ENCODE results near the gene PLA2G15.

PLA2G15 gene

DNA sequence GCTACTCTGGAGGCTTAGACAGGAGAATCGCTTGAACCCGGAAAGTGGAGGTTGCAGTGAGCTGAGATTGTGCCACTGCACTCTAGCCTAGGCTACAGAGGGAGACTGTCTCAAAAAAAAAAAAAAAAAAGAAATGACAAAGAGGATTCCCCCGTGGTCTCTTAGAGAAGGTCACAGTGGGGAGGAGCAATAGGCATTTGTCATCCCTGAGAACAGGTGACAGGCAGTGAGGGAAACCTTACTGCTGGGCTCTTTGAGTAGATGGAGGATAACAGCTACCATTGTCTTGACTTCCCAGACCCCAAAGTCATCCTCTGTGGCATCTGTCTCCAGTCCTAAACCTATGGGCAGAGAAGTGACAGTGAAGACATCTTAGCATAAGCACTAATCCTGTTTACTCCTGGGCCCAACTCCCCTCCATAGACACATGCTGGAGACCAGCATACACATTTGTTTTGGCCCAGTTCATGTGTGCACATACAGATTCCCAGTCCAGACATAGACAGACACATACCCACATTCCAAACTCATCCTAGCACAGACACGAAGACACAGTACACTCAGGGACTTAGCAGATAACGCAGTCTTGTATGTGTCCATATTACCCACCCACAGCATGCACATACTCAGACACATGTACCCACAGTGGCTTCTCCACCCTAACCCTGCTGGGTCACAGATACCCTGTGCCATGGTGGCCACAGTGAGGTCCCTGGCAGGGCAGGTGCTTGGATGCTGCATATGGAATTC is 11.9 kb upstream of the PLA2G15 start:
- no peak for DNase-seq

DNA sequence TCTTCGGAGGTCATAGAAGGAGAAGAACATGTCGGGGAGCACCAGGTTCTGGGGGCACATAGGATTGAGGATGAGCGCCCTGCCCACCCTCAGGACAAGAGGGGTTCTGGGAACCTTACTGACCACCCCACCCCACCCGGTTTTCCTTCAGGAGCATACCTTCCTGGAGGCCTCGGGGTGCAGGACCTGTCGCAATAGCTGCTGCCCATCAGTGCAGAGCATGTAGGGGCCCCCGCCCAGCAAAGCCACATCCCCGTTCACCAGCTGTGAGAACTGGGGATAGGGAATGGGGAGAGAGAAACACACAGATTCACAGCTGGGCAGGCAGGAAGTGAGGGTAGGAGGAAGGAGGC is 11.4 kb upstream of the PLA2G15 start:
- no peak for DNase-seq

- no peak for DNase-seq
Measured at GRCh38 chr16:68234188-68235107, 10.7 kb upstream of the PLA2G15 start.

- DNase-seq = no peak
Measured at GRCh38 chr16:68235108-68235886, 9.9 kb upstream of the PLA2G15 start.

- DNase-seq = no peak
Measured at GRCh38 chr16:68235887-68236136, 9.4 kb upstream of the PLA2G15 start, which contains the start of gene ESRP2. Gene ESRP2, minus strand, starts transcription at chr16:68236127. Its CDS starts 82 bp downstream, at chr16:68236045.

DNA sequence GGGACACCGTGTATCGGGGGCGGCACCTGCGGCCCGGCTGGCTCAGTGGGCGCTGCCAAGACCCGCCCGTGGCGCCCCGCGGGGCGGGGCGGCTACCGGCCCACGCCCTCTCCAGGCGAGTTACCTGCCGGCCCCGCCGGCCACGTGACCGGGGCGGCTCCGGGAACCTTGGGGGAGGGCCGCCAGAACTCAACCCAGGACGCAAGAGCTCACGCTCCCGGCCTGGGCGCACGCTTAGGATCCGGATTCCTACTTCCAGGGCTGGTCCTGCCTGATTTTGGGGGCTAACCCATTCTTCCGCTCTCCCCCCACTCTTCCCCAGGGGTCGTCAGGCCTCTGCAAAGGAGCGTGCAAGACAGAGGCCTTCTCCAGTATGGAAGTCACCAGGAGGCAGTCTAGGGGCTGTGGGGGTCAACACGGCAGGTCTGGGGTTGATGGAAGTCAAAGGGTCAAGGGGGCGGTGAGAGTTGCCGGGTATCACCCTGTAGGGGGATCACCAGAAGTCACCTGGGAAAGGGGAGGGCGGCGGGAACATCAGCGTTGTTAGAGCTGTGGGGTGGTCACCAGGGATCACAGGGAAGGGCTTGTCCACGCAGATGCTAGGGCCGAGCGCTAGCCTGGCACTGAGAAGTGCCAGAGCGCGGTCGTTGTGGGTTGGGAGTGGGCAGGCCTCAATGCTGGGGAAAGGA is 8.9 kb upstream of the PLA2G15 start:
- DNase-seq = no peak

DNA sequence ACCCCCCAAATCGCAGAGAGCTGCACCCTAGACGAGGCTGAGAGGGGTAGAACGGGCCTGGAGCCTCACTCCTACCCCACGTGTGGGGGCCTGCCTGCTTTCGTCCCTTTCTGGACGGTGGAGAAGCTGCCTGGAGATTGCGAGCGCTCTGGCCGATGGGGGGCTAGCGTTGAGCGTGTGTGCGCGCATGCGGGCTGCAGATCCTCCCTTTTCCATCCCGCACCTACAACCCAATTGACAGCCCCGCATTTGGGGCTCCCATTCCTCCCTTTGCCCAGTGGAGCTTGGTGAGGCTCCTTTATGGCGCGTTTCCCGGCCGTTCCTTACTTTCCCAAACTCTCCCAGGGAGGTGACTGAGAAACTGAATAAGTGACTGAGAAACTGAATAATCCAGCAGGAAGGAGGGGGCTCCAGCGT is 8.3 kb upstream of the PLA2G15 start:
- DNase-seq = no peak

DNA sequence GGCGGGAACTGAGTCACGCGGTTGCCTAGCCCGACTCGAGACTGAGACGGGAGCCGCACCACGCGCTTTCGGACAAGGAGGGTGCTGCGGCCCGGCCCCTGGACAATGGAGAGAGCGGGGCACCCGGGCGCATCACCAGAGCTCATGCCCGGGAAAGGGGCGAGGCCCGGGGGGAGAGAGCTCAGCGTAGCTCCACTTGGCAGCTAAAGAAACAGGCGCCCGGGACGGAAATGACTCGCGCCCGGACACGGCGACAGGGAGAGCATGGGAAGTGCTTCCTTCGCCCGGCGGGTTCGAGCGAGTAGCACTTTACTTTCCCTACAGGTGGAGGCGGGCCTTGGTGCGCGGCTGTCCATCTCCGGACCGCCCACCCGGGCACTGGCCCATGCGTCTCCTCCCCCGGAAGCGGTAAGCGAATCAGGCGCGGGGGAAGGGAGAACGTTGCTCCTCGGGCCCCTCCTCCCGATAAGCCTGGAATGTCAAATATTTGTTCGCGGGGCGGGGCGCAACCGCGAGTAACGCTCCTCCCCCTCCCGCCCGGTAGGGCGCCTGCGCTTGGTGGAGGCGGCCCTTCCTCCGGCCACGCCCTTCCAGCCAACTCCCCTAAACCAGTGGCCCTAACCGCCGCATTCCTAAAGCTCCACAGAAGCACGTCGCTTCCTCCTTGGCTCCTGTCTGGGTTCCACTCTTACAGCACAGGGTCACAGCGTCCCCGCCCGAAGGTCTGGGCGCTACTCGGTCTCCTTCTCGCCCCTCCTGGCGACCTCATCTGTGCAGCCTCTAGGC is 7.7 kb upstream of the PLA2G15 start:
- peak; percentile 98 for DNase-seq

DNA sequence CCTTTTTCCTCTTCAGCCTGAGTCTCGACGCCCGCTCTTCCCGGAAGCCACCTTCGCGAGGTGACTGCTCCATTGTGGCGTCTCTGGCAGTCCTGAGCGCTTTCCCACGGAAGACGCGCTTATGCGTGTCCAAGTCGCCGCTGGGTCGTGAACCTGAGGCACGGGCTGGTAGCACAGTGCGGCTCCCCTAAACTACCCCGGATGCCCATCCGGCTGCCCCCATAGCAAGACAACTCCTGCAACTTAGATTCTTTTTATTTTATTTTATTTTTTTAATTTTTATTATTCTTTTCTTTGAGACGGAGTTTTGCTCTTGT is 7.2 kb upstream of the PLA2G15 start:
- no peak for DNase-seq

DNA sequence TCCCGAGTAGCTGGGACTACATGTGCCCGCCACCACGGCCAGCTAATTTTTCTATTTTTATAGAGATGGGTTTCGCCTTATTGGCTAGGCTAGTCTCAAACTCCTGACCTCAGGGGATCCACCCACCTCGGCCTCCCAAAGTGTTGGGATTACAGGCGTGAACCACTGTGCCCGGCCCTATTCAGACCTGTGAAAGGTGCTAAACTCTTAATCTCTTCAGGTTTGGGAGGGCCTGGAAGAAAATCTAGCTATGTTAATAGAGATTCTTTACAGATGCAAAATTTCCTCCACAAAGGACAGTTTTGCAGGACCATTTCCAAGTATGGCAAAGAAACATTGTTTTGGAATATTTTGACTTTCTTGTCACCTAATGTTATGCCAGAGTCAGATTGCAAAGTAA is 3.1 kb upstream of the PLA2G15 start:
- DNase-seq = no peak

DNA sequence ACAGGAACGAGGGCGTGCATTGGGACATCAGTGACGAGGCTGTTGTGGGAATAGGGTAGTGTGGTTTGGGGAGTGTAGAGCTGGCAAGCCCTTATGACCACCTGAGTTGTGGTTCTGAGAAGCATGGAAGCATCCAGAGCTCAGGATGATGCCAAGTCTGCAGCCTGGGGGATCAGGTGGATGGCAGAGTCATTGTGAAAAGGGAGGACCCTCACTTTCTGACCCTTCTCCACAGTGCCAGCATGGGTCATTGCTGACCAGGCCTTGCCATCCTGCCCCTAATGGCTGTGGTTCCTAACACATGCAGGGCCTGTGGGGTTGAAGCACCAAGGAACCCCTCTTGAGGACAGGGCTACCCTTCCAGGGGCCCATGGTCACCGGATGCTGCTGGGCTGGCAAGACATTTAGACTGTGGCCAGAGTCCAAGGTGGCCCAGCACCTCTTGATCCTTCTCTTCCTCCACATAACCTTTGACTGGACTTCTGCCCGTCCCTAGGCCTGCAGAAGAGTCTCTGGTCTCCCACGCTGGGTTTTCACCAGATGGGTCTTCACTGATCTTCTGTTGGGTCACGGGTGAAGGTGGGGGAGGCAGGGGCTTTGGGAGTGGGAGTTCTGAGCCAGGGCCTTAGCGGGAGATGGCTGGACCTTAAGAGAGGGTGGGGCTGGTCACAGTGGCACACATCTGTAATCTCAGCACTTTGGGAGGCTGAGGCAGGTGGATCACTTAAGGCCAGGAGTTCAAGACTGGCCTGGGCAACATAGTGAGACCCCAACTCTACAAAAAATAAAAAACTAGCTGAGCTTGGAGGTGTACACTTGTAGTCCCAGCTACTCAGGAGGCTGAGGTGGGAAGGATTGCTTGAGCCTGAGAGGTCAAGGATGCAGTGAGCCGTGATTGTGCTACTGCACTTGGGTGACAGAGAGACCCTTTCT is 2.0 kb upstream of the PLA2G15 start:
- DNase-seq = no peak

DNA sequence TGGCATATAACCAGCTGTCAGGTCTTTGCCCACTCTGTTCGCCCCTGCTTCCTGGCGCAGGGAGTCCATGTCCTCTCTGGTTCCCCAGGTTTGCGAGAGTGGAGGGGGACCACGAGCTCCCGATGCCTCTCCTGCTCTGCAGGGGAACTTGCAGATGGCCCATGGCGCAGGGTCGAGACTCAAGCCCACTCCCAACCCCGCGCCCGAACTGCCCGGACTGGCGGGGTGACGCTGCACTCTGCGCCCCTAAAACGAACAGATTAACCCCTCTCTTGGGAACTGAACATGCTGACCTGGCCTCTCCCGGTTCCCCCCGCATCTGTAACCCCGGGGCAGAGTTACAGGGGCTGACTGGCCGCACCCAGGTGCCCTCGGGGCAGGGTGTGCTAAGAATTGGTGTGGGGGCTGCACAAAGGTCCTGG is 681 bp upstream of the PLA2G15 start:
- no peak for DNase-seq

DNA sequence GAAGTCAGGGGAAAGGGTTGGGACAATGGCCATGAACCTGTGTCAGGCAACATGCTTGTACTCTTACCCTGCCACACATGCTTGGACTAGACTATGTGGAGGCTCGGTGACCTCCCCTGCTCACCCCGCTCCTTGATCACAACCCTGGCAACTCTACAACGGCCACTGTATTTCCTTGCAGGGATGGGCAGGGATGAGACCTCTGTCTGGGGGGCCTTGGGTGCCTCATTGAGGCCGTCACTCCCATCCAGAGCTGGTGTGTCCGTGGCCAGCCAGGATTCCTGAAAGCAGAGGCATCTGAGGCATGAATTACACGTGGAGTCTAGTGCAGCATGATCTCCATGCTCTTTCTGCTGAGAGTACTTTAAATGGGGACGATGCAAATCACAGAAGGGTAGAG is 948 bp downstream of the PLA2G15 start:
- DNase-seq = no peak

DNA sequence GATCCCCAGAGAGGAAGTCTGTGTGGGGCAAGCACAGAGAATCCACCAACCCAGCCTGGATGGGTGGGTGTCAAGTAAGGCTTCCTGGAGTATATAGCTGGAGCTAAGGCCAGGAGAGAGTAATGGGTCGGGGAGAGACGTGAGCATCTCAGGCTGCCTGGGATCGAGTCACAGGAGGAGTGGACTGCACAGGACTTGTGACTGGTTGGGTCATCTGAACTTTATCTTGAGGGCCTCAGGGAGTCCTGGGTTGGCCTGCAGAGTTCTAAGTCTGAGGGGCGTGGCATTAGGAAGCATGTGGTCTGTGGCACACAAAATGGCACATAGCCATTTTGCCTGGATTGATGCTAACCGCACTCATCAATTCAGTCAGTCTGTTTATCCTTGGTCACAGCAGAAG is 1.5 kb downstream of the PLA2G15 start:
- DNase-seq = peak; percentile 59

DNA sequence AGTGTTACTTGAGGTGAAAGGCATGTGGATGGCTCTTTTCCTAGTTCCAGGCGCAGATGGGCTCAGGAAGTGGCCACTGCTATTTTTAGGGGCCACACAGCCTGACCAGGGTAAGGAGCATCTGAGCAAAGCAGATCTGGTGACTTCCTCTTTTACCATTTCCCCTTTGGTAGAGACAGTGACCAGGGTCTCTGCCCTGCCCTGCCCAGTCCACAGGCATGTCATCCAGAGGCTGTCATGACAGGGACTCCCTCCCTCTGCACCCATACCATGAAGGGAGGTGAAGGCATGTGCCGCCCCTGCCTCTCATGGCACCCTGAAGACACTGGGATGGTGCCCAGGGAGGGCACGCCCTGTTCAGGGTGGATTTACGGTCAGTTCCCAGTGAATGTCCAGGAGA is 2.2 kb downstream of the PLA2G15 start:
- DNase-seq = peak; percentile 72

GRCh38 chr16:68247932-68248331 is 2.8 kb downstream of the PLA2G15 start:
- no peak for DNase-seq

- DNase-seq = no peak
Measured at GRCh38 chr16:68249371-68249770, 4.2 kb downstream of the PLA2G15 start.

- no peak for DNase-seq
Measured at GRCh38 chr16:68250951-68251350, 5.8 kb downstream of the PLA2G15 start.

- no peak for DNase-seq
Measured at GRCh38 chr16:68251832-68252231, 6.7 kb downstream of the PLA2G15 start.

- DNase-seq = no peak
Measured at GRCh38 chr16:68252383-68252782, 7.2 kb downstream of the PLA2G15 start.

- no peak for DNase-seq
Measured at GRCh38 chr16:68253721-68254120, 8.5 kb downstream of the PLA2G15 start.
